ENCODE results near the gene TSPAN15.

- TF ChIP-seq CTCF (IDR thresholded peaks at IDR 0.05; ENCODE audit: low read length) (no peak), EZH2 (IDR thresholded peaks at IDR 0.05; ENCODE audit: borderline replicate concordance, low read length) (no peak)
These were observed 16.9 kb downstream of the TSPAN15 start for GRCh38 chr10:69467928-69468750.
